AG20443 (cell line): ENCODE measurements around the gene MMP28.
A peak's percentile ranks its signal among the peaks of the same experiment; 100 is the strongest.

Experiments
- DNase-seq: peaks from one replicate; pipeline ENCODE4 v3.0.0; 2012; ENCODE audit warnings: low spot score, mixed read lengths

Gene MMP28

GRCh38 chr17:35797918-35798317 lies 2.5 kb upstream of the MMP28 start:
- no peak for DNase-seq

- DNase-seq, result no peak
These were observed 1.9 kb upstream of the MMP28 start for GRCh38 chr17:35797370-35797769.

DNA sequence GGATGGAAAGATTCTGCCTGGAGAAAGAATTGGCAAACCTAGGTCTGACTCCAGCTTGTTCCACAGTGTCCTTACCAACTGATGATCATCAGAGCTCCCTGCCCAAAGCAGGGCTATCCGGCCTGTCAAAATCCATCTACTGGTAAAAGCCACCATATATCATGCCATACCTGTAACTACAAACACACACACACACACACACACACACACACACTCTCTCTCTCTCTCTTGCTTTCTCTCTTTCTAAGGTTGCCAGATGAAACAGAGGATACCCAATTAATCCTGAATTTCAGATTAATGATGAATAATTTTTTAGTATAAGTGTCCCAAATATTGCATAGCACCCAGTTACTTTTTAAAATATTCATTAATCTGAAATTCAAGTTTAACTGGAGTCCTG lies 1.5 kb upstream of the MMP28 start:
- DNase-seq, result no peak

- DNase-seq, result no peak
These were observed 427 bp upstream of the MMP28 start for GRCh38 chr17:35795871-35796265.

GRCh38 chr17:35793257-35793656 lies 2.2 kb downstream of the MMP28 start:
- no peak for DNase-seq

DNA sequence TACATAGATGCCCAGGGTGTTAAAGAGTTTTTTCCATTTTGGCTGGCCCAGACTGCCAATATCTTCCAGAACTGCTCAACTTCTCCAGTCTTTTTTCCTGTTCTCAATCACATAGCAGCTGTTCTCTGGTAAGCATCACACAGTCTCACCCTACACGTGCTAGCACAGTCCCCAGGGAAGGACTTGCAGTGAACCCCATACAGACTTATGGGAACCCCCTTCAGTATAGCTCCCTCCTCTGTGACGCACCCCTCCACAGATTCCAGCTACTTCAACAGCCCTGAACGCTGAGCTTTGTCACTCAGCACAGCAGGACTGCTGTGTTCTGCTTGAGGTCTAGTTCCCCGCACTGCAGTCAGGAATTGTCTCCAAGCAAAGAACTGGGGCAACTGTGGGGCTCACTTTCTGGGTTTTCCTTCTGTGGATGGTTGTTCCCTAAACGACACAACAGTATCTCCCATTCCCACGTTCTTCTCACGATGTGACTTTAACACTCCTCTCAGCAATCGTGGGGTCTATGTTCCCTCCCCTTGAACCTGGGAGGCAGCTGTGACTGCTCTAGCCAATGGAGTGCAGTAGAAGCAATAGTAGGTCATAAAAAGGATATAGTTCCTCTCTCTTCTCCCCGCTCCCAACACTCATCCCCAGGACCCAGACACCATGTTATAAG lies 3.6 kb downstream of the MMP28 start:
- no peak for DNase-seq

DNA sequence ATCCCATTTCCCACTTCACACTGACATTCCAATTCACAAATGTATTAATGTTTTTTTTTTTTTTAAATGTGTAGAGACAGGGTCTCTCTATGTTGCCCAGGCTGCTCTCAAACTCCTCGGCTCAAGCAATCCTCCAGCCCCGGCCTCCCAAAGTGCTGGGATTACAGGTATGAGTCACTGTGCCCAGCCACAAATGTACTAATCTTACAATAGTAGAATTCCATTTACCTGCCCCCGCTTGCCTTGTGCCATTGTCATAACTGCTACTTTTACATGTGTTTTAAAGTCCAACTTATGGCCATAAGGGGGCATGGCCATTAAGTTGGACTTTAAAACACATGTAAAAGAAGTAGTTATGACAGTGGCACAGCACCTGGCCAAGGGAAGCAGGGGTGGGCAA lies 4.6 kb downstream of the MMP28 start:
- DNase-seq, result no peak

GRCh38 chr17:35788477-35789368 lies 6.7 kb downstream of the MMP28 start:
- peak; percentile 90 for DNase-seq

GRCh38 chr17:35786941-35787432 lies 8.5 kb downstream of the MMP28 start:
- DNase-seq, result peak; percentile 12

DNA sequence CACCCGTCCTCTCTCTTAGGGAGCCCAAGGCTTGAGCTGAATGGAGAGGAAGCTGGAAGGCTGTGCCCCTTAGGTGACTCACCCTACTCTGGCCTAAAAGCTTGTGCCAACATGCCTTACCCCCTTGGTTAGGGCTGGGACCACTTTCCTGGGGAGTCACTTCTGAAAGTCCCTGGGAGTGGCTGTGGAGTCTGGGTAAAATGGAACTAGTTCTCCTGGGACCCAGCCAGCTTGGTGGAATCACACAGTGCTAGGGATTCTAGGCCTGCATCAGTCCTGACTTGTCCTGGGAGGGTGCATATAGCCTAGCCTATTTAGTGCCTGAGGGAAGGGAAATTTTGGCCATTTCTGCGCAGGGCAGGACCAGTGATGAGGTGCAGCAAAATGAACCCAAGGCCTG lies 10.5 kb downstream of the MMP28 start:
- no peak for DNase-seq

- DNase-seq, result no peak
These were observed 14.5 kb downstream of the MMP28 start for GRCh38 chr17:35780950-35781349.

GRCh38 chr17:35778641-35779196 lies 16.7 kb downstream of the MMP28 start:
- DNase-seq, result no peak

GRCh38 chr17:35775583-35775982 lies 19.9 kb downstream of the MMP28 start:
- DNase-seq, result no peak

- no peak for DNase-seq
These were observed 20.4 kb downstream of the MMP28 start for GRCh38 chr17:35775039-35775438.

DNA sequence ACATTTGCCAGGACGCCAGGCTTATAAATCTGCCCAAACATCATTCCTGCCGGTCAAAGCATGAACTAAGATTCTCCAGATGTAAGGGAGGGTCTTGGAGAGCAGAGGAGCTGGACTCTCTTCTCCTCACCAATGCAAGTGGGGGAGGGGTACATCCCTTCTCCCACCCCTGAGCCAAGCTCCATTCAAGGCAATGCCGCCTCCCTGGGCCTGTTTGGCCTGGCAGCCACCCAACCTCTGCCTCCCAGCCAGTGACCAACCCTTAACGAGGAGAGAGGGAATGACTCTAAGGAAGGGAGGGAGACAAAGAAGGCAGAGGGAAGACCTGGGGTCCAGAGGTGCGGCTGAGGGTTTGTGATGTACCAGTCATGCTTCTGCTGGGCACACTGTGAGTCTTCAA lies 20.9 kb downstream of the MMP28 start:
- peak; percentile 48 for DNase-seq

DNA sequence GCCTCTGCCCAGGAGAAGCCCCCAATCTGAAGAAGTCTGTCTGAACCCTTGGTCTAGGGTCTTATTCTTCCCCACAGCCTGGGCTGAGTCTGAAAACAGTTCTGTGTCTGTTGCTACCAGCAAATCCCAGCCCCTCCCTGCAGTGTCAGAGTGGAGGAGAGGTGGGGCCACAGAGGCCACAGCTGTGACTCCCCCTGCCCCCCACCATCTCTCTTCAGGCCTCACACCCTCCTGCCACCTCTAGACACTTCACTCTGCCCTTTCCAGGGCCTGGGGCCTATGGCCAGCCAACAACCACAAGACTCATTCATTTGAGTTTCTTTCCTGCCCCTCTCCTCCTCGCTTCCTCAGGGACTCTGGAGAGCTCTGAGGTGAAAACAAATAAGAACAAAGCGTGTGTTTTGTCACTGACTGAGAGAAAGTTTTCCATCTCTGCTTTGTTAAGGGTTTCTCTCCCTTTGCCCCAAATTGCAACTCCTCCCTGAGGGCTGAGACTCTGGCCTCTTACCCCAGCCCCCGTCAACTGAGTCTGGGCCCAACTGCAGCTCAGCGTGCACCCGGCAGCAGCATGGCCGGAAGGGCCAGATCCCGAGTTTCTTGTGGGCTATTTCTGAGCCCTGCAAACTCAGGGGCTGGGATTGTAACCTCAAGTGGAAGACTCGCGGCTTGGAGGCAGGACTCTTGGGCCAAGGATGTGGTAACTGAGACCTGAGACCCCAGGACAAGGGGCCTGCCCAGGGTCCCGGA lies 21.6 kb downstream of the MMP28 start:
- DNase-seq, result no peak

- no peak for DNase-seq
These were observed 22.3 kb downstream of the MMP28 start for GRCh38 chr17:35773129-35773528.

DNA sequence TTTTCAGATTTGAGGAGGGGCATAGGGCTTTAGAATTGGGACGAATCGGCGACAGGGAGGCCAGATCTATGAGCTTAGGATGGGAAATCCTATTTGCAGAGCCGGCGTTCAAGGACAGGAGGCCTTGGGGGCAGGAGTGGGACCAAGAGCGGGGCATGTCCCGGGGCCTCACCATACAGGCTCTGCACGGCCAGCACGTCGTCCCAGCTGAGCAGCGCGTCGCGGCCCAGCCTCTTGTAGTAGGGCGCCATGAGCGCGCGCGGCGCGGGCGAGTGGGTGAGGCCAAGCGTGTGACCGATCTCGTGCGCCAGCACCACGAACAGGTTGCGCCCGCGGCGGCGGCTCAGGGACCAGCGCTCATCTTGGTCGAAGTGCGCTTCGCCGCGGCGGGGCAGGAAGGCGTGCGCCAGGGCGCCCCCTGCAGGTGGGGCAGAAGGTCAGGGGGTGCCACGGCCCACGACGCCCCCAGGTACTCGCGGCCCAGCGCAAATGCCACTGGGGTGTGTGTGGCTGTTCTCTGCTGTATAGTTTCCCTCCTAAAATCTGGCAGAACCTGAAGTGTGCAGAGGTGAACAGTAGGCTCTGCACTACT lies 25.4 kb downstream of the MMP28 start:
- DNase-seq, result no peak

DNA sequence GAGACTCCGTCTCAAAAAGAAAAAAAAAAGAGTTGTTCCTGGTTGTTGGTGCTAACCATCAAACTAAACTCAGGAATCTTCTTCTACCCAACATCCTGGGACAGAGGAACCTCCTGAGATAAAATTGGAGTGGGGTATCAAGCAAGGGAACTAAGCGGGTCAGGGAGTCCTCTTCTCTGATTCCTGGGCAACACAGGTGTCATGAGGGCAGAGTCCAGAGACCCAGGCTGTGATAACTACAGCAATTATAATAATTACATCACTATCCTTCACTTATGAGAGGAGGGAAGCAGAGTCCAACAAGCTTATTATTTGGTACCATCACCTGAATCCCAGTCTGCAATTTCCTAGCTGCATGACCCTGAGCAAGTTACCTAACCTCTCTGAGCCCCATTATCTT lies 26.6 kb downstream of the MMP28 start:
- DNase-seq, result no peak

DNA sequence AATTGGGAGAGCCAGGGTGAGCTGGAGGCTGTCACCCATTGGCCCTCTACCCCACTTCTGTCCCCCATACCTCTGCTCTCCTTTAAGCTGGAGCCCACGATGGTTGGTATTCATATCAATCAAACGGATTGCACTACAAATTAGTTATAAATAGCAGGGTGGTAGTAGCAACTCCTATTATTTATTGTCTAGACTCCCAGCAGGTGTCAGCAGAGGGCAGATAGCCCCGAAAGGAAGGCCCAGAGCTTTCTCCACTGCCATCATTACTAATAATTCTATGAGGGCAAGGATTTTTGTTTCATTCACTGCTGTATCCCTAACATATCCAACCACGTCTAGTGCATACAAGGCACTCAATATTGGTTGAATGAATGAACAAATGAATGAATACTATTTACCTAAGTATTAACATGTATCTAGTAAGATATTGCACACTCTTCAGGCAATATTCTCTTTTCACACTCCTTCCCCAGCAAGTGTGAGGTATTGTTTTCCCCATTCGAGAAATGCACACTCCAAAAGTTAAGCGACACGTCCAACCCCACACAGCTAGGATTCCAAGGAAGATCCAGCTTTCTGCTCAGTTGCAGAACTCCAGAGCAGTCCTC lies 28.4 kb downstream of the MMP28 start:
- peak; percentile 79 for DNase-seq

DNA sequence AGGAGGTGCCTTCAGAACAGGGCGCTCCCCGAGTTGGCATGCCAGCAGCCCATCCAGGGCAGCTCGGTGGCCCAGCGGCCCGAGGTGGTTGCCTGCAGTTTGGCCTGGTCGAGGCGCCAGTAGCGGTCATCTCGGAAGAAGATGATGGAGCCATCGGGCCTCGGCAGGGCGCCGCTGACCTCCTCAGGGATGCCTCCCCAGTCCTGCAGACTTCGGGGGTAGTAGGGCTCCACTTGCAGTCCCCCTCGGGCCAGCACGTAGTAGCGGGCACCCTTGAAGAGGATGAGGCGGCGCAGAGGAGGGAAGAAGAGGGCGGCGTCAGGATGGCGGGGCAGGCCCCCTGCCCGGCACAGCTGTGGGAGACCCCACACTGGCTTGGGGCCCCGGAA lies 29.0 kb downstream of the MMP28 start:
- no peak for DNase-seq
